Mesenteric fat pad (tissue), 1 donor: ENCODE data around the gene RPRD1A. TPM values are rescaled to one million over a fixed set of nuclear protein-coding genes. Genes with fewer than 3 reads are reported as not detected.
A peak's percentile ranks its signal among the peaks of the same experiment; 100 is the strongest.
"Not testable (repeated sequence)": the region's sequence is repeated elsewhere in the genome, so short reads cannot be mapped to it uniquely, and the experiment has no call there.

Source experiments
- DNase-seq: peaks from one replicate; pipeline ENCODE4 v3.0.0-alpha.2; 2020; ENCODE audit warnings: low spot score
- total RNA-seq: library from RNA; stranded (reverse); fragmentation: NEBNext Ultra II Directional; extraction: Animal tissue kit (Norgen Biotek cat#: 25700); gene quantifications from one replicate; pipeline ENCODE4 v1.2.1, GENCODE V29; 2021
- donor health status: DM: yes; HTN: yes; CAD: no.

Gene RPRD1A
- total RNA-seq, 1 donor from 2014 or later: 46.8 TPM

DNA sequence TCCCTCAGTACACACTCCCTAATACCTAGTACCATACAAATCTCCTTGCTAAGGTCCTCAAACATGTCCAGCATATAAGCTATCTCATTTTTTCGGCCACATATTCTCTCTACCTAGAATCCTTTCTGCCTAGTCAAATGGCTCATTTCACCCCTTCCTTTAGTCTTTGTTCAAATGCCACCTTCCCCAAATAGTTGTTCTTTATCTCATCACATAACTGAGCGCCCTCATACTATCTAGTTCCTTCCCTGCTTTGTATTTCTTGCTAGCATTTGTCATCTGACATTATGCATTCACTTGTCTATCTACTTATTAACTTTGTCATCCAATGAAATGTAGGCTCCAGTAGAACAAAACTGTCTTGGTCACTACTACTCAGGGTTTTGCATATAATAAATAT, 35.5 kb downstream of the RPRD1A start:
- no peak for DNase-seq

DNA sequence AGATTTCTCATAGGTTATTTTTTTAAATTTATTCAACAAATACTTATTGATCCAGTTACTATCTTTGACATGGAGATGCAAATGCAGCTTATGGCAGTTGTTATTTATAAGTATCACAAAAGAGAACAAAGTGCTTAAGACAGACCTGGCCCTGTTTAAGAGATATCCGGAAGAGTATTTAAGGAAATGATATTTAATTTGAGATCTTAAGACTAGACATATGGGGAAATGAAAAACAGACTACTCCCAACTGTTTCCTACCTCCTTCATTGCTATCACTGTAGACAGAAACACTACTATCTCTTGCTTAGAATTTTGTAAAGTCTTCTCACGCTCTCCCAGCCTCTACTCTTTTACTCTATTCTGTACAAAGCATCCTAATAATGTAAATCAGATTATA, 36.0 kb downstream of the RPRD1A start:
- DNase-seq: no peak

DNA sequence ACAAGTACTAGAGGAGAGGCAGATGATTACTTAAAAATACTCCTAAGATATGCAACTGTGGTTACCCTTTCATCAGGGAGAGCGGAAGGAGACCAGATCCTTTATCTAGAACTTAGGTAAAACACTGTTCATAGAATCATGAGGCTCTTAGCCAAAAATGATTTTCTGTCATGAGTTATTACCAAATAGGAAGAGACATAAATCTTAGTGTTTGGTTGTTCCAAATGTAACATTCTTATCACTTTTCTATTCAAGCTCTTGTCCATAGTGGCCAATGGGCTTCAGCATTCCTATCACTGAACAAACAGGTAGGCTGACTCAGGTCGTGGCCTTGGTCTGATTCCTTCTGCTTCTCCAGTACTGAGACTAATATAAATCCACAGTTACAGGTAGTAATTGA, 38.5 kb downstream of the RPRD1A start:
- no peak for DNase-seq

DNA sequence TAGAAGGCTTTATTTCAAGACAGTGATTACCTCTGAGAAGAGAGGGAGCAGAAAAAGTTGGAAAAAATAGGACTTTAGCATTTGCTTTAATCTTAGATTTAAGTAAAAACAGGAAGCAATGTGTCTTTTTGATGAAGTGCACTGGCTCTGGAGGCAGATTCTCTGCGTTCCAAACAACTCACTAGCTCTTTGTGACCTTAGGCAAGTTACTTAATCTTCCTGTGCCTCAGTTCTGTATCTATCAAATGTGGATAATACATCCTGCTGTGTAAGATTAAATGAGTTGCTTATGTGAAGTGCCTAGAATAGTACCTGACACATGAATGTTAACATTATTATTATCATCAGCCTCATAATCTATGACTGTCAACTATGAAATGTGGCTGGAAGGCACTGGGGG, 42.3 kb downstream of the RPRD1A start:
- DNase-seq: no peak

DNA sequence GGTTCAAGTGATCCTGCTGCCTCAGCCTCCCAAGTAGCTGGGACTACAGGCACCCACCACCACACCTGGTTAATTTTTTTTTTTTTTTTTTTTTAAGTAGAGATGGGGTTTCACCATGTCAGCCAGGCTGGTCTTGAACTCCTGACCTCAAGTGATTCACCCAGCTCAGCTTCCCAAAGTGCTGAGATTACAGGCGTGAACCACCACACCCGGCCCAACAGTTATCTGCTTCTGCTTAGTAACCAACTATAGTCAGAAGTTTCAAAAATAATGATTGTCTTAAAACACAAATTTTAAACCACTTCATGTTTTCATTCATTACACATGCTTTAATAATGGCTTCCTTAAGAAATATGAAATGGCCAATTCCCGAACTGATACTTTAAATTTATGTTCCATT, 43.1 kb downstream of the RPRD1A start:
- not testable (repeated sequence) for DNase-seq

DNA sequence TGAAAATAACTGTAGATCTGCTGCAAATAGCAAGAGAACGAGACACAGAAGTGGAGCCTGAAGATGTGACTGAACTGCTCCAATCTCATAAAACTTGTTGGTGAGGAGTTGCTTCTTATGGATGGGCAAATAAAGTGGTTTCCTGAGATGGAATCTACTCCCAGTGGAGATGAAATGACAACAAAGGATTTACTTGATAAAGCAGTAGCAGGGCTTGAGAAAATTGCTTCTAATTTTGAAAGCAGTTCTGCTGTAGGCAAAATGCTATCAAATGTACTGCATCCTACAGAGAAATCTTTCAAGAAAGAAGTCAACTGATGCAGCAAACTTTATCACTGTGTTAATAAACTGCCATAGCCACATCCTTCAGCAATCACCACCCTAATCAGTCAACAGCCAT, 44.0 kb downstream of the RPRD1A start:
- DNase-seq: no peak

DNA sequence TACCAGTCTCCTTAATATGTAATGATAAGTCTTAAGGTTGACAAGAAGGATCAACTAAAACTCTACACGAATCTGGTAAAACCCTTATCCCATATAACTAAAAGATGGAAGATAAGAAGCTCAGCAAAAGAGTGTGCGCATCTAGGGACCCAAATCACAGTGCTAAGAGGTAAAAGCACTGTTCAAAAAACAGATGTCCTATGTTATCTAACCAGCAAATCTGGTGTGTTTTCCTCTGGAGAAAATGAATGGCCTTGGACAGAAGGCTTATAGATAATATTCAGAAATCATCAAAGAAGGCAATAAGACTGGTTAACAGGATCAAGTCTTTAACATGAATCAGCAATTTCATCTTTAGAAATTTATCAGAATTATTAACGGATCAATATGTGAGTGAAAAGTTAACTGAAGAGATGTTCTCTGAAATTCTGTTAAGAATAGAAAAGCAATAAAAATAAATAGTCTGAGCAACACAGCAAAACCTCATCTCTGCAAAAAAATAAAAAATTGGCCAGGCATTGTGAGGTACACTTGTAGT, 47.1 kb downstream of the RPRD1A start:
- DNase-seq: no peak

DNA sequence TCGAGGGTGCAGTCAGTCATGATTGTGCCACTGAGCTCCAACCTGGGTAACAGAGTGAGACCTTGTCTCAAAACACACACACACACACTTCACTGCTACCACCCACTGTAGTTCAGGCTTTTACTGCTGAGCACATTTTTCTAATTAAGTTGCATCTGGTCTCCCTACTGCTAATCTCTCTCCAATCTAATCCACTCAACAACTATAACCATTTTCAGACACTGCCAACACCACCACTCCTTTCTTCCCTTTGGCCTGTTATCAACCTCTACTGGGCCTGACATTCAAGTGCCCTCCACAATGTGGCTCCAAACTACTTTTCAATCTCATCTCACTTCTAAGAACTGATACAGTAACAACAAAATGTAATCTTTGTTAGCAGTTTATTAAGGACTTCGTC, 50.1 kb downstream of the RPRD1A start:
- no peak for DNase-seq

DNA sequence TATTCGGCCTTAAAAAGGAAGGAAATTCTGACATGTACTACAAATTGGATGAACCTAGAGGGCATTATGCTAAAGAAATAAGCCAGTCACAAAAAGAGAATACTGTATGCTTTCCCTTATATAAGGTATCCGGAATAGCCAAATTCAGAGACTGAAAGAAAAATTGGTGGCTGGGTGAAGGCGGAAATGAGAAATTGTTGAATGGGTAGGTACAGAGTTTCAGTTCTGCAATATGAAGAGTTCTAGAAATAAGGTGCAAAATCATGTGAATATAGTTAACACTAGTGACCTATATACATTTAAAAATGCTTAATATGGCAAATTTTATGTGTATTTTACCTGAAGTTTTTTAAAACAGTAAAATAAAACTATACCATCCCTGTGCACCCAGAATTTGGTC, 51.7 kb downstream of the RPRD1A start:
- DNase-seq: no peak

DNA sequence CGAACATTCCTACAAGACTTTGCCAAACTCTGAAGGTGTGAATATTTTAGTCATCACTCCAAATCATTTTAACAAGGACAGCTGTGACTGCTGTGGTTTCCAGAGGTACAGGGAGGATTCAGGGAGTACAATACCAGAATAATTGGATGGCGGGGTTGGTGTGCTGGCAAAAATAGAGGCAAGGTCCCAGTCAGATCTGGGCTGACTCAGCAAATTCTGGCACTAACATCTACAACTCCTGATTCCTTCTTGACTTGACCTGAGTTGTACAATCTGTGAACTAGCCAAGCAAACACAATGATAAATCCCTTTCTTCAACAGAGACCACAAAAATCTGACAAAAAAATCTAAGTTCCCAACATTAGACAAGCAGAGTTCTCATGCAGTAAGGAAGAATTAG, 54.5 kb downstream of the RPRD1A start:
- no peak for DNase-seq

DNA sequence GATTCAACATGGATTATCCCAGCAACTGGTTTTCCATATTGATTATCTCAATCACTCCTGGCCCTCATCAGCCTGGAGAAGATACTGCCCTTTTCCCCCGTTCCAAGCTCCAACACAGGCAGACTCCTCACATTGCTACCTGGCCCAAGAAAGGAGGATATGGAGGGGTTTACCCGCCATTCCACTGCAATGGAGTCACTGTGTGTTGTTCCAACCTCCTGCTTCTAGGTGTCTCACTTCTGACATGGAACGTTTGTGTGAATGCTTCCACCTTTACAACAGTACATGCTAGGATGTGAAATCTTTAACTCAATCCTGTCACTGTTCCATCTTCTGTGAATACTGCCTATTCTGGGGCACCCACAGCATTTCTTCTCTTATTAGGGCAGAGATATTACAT, 58.1 kb downstream of the RPRD1A start:
- no peak for DNase-seq

DNA sequence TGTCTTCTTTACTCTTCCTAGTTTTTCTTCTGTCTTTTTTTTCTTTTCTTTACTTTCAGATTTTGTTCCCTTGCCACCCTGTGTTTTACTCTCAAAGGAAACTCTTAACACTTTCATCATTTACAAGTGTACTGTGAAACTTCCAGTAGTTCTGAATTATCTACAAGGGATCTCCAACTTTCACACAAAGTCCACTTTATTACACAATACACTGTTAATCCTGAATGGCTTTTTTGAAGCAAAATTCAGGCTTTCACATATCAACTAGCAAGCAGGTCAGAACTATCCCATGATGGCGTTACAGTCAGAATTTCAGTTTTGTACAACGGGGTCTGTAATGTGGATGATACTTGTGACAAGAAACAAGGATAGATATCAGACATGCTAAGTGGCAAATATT, 60.4 kb downstream of the RPRD1A start:
- no peak for DNase-seq

DNA sequence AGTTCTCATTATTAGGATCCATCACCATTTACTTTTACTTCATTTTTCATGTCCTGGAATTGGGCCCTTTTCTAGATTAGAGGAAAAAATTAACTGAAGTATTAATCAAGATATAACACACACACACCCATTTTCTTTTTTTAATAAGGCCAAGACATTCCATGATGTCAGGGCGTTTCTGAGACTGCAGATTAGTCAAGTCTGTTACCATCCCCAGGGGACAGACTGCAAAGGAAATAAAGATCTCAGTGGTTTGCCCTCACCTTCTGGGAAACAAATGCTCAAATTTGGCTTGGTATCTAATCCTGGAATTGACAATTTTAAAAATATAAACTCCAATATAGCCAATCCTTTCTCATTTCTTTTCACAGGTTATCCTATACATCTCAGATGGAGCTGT, 67.4 kb downstream of the RPRD1A start:
- no peak for DNase-seq

DNA sequence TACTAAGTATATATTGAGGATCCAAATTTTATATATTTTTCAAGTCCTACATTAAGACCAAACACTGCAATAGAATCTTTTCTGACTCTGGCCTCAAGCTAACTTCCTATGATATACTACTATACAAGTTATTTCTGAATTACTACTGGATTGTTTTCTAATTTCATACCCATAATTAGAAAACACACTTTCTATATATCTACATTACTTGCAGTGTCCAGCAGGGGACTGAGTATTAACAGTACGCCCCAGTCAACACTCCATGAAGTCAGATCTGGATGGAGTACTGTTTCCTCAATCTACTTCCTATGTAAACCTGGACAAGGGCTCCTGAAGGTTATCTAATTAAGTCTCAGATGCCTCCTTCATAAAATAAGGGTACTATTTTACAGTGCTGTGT, 68.4 kb downstream of the RPRD1A start:
- DNase-seq: no peak

DNA sequence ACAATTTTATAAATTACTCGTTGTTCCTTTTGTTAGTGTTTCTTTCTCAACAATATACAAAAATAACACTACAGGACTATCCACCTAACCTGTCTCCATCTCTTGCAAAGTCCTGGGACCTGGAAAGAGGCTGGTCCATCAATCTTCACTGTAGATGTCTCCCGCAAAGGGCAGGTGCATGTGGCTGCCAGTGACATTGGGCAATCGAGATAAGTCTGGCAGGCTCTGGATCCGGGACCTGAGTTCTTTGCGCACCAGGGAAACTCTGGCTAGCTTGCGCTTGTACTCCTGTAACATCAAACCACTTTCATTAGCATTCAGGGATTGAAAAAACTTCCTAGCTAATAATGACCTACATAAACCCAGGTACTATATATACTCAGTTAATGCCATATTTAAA, 74.3 kb downstream of the RPRD1A start:
- DNase-seq: no peak

DNA sequence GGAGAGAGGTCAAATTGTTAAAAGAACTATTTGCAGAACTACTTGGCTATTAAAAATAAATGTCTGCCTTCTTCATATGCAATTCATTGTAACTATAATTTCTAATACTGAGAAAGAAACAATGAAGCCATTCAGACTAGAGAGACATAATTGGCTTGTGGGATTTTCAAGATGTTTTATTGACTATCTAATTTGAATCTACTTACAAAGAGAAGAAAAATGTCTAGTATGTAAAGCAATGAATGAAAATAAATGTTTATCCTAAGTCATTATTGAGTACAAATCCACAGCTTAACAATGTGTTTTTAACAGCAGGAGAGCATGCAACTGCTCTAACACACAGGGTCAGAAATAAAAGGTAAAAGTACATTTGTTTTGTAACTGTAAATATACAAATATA, 75.7 kb downstream of the RPRD1A start:
- DNase-seq: no peak

DNA sequence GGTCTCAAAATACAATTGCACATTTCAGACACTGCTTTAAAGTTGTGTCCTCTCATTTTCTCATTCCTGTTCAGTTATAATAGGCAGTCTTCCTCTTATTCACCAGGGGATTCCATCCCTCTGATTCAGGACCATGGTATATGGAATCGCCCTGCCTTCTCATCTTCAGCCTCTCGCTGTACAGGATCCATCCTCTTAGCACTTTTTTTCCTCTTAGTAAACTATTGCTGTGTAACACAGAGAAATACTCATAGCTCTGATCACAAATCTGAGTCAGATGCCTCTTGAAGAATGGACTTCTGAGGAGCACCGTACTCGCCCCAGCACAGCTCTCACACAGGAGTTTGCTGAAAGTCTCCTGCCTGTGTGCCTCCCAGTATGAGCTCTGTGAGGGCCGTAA, 83.5 kb downstream of the RPRD1A start:
- no peak for DNase-seq

DNA sequence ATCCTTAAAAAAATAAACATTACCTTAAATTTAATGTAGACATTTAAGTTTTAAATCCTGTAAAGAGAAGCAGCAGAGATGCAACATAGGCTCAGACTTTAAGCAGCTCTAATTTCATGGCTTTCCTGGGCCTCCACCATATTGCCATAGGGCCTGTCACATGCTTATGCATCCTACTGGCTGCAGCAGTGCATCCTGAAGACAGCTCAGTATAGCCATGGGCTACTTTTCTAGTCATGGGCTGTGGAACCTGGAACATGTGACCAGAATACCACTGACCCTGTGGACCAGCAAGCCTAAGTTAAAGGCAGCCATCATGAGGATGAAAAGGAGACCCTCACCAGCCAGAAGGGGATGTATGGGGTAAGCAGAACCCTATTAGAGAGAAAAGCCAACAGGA, 84.2 kb downstream of the RPRD1A start:
- DNase-seq: no peak

DNA sequence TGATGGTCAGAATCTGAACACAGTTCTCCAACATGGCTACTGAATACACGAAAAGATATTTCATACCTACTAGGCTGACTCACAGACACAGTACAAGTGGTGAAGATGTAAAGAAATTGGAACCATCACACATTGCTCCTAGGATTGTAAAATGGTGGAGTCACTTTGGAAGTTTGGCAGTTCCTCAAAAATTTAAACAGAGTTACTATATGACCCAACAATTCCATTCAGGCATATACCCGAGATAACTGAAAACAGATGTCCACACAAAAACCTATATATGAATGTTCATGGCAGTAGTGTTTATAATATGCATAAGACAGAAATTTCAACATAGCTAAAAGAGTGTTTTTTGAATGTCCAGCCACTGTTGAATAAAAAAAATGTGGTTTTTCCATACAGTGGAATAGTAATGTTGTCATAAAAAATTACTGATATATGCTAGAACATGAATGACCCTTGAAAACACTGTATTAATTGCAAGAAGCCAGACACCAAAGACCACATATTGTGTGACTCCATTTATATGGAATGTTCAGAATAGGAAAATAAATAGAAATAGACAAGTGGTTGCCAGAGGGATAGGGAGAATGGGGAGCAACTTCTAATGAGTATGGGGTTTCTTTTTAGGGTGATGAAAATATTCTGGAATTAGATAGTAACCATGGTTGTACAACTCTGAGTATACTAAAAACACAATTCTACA, 84.8 kb downstream of the RPRD1A start:
- no peak for DNase-seq

DNA sequence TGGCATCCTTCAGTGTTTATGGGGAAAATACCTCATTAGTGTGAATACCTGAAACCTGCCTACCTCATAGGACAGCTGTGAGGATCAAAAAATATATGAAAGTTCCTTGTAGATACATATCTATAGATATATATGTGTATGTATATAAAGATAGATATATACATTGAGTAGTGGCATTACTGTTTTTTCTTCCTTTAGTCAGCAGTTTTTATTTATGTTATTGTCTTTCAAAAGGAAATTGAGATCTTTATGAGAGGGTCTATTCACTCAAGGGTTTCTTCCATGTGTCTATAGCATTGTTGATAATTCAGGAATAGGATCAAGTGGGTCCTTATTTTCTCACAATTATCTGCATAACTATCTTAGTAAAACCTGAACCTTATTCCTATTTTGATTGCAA, 88.2 kb downstream of the RPRD1A start:
- no peak for DNase-seq

DNA sequence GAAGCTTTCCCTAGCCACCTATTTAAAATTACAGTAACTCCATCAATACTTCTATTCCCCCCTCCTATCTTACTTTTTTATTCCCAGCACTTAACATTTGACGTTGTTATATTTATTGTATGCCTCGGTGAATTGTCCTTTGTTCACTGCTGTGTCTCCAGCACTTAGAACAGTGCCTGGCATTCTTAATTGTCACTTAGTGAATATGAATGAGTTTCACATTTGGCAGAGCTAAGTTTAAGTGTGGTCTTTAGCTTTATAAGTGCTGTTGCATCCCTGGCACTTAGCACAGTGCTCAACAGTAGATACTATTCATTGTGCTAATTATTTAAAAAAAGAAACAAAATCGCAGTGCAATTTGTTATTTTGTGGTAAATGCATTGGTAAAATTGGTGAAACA, 93.2 kb downstream of the RPRD1A start:
- no peak for DNase-seq

DNA sequence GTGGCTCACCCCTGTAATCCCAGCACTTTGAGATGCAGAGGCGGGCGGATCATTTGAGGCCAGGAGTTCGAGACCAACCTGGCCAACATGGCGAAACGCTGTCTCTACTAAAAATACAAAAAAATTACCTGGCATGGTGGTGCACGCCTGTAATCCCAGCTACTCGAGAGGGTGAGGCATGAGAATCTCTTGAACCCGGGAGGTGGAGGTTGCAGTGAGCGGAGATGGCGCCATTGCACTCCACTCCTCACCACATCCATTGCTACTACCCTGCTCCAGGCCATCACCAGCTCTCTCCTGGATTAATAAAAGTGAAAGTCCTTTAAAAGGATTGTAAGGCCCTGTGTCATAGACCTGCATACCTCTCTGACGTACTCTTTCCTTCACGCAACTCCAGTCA, 93.7 kb downstream of the RPRD1A start:
- no peak for DNase-seq

DNA sequence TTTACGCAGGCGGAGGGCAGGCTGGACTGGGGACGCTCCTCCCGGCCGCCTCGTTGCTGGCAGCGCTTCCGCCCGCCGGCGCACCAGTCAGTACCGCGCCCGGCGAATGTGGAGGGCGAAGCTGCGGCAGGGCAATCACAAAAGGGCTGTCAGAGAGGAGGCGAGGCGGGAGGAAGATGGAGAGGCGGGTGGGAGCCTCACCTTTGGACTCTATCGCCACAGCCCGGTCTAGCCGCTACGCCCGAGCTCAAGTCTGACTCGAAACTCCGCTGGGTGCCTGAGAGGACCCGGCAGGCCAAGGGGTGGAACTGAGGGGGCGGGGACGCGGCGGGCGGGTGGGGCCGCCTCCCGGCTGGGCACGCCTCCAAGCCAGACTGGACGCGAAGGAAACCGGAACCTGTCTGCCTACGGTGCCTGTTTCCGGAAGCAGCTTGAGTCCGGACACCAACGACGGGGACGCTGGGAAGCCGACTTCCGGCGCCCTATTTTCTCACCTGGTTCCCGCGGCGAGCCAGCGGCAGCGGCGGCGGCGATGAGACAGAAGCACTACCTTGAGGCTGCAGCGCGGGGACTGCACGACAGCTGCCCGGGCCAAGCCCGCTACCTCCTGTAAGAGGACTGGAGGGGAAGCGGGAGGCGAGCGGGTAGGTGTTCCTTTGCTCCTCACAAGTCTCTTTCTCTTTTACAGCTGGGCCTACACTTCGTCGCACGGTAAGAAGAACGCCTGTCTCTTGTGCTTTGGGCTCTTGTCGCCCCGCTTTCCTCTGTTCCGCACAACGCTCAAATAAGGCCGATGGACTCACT, 95.0 kb downstream of the RPRD1A start, which contains the start of gene RMP24:
Gene RMP24, plus strand, starts transcription at position 483 of the 804 bp plus-strand sequence.
- peak; percentile 98 for DNase-seq
